ENCODE measurements around the gene WSCD1.

WSCD1 gene

DNA sequence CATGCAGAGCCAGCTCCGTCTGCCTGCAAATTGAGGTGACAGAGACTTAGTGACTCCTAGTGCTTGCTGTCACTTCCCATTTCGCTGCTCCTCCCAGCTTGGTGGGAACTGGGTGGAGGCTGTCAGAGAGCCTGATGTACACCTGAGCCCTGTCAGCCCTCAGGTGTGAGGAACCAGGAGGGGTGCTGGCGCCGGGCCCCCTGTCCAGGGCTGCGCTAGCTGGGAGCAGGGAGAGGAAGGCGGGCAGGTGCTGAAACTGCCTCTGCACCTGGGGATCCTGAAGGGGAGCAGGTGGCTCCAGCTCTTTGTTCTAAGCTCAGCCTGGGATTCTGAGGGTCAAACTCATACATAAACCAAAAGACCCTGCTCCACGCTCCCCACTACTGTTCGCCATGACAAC, 10.8 kb upstream of the WSCD1 start:
- DNase-seq (ENCODE audit: low read depth, low spot score), result no peak

DNA sequence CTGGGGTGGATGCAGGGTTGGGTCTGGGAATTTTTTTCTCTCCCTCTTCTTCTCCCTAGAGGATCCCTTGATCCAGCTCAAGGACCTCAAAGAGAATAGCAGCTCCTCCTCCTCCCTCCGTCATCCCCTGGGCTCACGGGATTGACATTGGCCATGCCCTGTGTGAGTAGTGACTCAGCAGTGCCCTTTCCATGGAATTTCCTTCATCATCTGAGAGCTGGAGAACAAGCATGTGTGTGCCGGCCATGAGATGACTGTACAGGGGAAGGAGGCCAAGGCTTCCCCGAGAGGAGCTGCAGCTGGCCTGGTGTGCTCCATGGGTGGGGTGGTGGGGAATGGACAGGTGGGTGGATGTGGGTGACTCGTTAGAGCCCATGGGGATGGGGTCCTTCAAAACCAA, 8.9 kb upstream of the WSCD1 start:
- peak; percentile 88 for DNase-seq (ENCODE audit: low read depth, low spot score)

DNA sequence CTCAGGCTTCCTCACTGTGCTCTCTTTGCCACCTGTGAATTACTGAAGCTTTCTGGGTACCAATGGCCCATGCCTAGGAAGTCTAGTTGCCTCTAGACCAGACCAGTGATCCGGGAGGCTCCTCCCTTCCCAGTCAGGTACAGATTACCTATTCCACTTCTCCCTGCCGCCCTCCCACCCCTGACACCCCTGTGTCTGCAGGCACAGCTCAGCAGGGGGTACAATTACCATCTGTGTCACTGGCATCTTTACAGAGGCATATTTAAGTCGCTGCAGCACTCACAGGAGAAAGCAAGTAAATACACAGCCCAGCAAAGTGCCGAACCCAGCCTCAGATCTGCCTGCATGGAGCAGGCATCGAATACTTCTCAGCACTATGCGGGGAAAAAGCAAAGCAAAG, 5.3 kb upstream of the WSCD1 start:
- no peak for DNase-seq (ENCODE audit: low read depth, low spot score)

DNA sequence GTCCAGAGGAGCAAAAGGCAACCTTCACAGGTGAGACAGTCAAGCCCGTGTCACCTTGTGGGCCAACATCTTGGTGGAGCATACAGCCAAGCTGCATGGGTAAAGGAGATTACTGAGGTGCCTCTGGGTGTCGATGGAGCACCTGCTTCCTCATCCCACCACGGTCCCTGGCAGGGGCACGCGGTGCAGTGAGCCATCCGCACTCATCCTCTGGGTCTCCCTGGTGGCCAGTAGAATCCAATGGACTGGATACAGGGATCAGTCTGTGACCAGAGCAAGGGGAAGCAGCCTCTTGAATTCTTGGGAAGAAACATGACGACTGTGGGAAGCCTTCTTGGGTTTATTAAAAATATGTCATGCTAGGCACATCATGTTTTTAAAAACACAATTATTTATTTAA, 4.8 kb upstream of the WSCD1 start:
- DNase-seq (ENCODE audit: low read depth, low spot score), result no peak

DNA sequence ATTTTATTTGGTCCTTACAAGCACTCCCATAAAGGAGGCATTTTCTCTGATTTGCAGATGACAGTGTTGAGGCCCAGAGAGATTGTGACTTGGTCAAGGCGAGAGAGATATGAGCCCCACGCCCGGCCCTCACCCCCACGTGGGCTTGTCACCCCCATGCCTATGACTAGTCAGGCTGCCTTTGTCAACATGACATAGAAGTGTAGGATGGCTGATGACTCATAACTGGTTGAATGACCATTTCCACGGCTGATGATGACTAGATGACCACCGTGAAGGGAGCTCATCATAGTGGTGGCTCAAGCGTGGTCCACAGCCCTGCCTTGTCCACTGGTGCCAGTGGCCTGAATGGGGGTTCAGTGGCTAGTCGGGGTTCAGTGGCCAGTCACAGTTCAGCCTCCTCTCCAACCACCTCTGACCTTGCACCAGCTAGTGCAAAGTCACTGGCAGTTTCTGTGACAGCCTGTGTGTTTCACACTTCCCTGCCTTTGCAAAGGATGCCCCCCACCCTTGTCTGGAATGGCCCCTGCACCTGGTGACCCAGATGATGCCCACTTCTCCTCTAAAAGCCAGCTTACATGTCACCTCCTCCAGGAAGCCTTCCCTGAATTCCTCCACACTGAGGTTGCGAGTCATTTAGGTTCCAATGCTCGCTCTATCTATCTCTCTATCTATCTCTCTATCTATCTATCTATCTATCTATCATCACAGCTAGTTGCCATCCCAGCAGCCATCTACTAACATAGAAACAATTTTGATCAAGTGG, 3.8 kb upstream of the WSCD1 start:
- peak; percentile 35 for DNase-seq (ENCODE audit: low read depth, low spot score)

DNA sequence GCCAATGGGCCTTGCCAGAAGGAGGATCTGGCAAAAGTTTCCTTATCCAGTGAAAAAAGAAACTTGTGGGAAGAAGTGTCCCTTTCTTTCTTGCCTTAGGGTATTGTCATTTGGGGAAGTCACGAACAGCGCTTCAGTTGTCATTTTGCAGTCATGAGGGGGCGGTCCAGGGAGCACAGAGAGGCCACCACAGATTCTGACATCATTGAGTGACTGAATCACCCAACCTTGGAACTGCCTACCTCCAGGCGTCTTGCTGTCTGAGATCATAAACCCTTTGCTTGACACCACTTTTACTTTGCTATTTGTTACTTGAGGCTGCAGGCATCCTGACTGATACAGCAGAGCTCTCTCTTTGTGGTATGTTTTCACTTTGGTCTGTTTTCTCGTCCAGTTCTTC, 3.1 kb upstream of the WSCD1 start:
- no peak for DNase-seq (ENCODE audit: low read depth, low spot score)

DNA sequence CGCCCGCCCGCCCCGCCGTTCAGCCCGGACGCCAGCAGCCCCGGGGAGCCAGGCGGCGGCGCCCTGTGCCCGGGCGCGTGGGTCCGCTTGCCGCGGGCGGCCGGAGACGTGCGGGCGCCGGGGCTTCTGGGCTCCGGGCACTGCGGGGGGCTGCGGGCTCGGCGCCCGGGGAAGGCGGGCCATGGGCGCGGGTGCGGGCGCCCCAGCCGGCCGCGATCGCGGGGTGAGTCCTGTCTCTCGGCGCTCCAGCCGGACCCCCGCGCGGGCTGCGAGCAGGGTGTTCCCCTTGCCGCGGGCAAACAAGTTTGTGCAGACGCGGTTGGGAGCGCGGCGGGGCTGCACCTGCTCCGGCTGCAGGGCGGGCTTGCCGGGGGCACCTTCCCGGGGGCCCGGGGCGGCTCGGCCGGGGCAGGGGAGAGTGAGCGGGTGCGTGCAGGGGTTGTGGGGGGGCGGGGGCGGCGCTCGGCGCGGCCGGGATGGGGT, 292 bp downstream of the WSCD1 start:
- no peak for DNase-seq (ENCODE audit: low read depth, low spot score)

DNA sequence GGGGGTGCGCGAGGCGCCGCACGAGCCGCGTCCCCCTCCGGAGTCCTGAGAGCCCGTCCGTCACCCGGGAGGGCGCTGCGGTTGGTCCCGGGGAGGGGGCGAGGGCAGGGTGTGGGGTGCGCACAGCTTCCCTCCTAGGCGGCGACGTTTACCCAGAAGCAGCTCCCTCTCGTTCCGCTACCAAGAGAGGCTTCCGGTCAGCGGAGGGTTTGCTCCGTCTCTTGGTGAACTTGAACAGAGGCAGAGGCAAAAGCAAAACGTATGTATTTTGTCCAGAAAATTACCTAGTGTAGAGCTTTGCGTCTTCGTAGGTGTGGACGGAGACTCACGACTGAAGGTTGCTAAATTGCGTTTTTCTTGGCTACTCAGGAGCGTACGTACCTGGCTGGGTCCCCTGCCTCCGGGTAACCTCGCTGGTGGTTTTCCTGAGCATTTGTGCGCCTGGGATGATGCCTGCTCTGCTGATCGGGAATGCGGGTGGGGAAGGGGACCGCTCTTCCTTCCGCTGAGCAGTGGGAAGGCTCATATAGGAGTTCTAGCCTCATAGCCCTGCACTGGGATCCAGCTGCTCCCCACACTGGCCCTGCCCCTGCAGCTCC, 833 bp downstream of the WSCD1 start:
- DNase-seq (ENCODE audit: low read depth, low spot score), result peak; percentile 59

DNA sequence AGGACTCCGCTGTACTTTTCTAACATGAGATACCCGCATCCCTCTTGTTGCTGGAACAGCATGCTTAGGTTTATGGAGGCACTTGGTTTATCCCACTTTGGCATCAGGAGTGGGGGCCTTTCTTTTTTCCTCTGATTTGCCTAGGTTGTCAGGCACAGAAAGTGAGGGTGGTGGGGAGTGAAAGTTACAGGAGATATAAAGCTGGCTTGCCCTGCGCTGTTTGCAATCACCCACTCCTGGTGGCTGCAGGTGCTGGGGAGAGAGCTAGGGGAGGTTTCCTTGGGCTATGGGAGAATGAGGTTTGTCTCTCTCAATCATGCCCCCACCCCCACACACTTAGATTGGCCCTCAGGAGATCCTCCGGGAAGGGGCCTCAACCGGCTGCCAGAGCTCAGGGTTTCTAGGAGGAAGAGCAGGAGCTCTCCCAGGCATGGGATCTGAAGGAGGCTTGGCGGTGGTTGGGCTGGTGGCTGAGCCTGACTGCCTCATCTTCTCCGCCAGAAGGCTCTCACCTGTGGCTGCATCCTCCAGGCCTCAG, 1.4 kb downstream of the WSCD1 start:
- DNase-seq (ENCODE audit: low read depth, low spot score), result no peak

DNA sequence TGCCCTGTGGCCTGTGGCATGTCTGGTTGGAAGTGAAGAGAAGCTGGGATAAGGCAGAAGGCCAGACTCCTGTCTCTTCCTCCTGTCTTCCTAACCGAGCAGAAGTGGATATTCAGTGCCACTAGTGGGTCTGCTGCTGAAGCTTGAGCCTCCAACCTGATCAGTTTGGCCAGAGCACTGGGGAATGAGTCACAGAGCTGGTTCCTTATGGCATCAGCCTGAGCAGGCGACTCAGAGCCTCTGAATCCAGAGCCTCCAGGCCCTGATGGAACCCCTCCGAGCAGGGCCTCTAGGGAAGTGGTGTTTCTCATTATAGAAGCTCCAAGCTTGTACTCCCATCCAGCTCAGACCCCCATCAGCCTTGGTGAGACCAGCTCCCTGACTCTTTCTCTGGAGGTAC, 2.0 kb downstream of the WSCD1 start:
- no peak for DNase-seq (ENCODE audit: low read depth, low spot score)

DNA sequence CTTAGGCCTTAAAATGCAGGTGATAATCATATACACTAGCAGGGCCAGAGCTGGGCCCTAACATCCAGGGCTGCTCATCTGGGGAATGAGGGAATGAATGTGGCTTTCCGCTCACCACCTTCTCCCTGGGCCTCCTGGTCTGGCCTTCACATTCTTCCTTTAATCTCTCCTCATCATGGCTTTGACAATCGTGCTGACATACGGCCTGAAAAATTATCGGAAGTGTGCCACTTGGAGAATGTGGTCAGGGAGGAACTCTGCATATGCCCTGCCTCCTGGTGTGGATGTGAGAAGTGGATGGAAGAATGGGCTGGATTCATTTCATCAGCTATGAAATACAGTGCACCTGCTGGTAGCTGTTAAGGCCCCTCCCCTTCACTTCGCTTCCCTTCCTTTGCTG, 2.4 kb downstream of the WSCD1 start:
- no peak for DNase-seq (ENCODE audit: low read depth, low spot score)

DNA sequence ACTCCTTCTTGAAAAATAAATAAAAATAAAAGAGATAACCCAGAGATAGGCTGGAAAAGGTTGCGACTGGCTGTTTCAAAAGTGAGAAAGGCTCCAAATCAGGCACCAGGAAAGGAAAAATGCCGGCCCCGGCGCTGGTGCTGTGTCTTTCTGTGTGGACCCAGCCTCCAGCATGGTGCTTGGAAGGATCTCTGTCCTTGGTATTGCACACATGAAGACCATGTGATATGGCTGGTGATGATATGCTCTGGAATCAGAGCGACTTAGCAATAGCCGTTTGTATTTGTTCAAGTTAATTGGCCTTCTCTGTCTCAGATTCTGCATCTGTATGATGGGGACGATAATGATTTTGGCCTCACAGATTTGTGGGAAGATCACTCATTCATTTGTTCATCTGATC, 3.4 kb downstream of the WSCD1 start:
- DNase-seq (ENCODE audit: low read depth, low spot score), result no peak

DNA sequence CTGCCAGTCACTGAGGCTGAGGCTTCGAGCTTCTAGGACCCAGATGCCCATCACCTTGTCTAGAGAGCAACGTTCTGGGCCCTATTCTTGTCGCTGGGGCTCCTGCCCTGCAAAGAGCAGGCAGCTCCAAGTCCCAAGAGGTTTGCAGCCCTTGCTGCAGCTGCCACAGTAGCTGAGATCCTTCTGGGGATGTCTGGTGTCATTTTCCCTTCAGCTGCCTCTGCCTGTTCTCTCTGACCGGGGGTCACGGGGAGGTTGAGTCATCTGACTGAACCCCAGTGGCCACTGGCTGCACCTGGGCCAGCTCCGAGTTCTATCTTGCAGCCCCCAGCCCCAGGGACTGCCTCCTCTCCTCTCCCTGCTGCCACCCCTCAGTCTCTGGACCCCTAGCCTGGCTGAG, 4.9 kb downstream of the WSCD1 start:
- no peak for DNase-seq (ENCODE audit: low read depth, low spot score)

DNA sequence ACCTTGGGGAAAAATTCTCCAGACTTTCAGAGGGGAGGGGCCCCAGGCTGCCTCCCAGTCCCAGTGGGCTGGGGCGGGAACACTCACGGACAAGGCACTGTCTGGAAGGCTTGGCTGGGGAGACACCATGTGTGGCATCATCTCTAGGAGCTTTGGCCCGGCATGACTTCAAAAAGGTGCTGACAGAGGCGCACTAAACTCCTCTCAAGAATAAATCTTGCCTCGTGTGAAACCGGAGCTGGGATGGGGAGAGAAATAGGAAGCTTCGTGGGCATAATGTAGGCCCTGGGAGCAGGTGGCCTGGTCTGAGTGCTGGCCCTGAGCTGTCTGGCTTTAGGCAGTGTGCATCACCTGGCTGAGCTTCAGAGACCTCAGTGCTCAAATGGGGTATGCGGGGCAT, 5.7 kb downstream of the WSCD1 start:
- no peak for DNase-seq (ENCODE audit: low read depth, low spot score)

DNA sequence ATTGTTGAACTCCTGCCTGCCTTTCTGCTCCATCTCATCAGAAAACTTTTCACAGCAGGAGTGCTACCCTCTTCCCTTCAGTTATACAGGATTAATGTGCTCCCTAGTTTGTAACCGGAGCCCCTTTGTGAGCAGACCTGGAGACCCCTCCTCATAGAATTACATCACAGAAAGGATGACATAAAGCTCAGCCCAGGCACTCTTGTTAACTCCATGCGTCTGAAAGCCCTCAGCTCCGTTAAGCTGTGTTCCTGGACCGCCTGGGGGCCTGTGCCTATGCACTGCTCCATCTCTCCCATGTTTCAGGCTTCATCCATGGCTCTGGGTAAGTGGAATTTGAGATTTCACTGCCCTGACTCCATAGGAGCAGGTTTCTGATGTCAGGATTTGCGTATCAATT, 7.6 kb downstream of the WSCD1 start:
- DNase-seq (ENCODE audit: low read depth, low spot score), result no peak

DNA sequence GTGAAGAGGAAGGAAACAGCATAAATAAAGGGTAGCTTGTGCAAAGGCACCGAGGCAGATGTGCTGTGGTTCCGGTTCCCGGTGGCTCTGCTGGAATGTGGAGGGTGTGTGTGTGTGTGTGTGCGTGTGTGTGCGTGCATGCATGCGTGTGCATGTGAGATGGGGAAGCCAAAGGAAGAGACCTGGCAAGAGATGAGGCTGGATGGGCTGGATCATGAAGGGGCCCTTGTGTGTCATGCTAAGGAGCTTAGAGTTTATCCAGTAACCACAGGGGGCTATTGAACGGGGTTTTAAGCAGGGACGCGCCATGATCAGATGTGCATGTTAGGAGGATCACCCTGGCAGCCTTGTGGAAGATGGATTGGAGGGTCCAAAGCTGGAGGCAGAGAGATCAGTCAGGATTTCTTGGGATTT, 8.3 kb downstream of the WSCD1 start:
- DNase-seq (ENCODE audit: low read depth, low spot score), result peak; percentile 21

DNA sequence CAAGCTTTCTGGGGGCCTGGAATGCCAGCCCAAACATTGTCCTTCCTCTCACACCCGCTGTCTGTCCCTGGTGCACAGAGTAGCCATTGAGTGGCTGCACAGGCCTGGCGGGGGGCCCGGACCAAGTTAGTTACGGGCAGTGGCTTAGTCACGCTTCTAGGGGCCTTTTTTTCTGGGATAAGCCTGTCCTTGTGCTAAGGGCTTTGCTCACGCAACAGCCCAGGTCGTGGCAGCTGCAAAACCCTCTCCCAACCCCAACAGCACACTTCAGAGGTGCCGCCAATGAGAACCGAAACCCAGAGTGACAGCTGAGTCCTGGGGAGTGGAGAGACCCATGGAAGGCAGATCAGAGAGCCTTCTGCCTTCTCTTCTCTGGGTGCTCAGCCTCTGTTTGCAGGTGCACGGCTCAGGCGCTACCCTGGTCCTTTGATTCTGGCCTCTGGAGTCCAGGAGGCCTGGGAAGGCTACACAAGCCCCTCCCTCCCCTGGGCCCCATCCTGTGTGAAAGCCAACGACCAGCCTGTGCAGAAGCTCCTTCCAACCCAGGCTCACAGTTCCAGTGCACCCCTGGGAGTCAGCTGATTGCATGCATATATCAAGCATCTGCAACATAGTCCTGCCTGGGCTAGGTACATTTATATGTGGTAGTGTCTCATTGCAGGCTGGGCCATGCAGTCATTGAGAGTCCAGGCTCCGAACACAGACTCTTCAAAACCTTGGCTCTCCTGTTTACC, 9.1 kb downstream of the WSCD1 start:
- peak; percentile 78 for DNase-seq (ENCODE audit: low read depth, low spot score)

DNA sequence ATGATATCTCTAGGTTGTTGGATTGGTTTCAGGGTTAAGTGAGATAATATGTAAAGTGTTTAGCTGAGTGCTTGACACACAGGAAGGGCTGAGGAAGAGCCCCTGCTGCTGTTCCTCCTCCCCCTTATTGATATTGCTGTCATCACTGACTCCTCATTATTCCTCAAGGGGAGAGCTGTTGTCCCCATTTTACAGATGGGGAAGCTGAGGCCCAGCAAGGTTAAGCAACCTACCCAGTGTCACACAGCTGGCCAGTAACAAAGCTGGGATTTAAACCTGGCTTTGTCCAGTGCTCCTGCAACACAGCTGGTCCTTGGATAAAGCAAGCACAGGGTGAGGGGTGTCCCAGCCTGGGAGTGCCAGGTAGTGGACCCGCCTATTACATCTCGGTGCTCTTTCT, 9.8 kb downstream of the WSCD1 start:
- no peak for DNase-seq (ENCODE audit: low read depth, low spot score)

DNA sequence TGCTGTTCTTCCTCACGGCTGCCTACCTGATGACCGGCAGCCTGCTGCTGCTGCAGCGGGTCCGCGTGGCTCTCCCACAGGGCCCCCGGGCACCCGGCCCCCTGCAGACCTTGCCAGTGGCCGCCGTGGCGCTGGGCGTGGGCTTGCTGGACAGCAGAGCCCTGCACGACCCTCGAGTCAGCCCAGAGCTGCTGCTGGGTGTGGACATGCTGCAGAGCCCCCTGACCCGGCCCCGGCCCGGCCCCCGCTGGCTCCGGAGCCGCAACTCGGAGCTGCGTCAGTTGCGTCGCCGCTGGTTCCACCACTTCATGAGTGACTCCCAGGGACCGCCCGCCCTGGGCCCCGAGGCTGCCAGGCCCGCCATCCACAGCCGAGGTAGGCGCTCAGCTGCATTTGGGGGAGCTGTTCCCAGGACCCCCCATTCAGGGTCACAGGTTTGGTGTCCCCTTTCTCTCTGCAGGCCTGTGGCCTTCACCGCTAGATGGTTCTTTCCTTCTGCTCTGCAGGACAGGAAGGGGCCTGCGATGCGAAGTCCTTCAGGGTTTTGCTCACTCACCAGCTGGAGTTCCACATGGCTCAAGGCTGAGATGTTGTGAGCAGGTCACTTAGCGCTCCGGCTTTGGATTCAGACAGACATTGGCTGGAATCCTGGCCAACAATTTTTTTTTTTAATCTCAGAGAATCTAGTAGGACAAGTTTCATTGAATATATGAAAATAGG, 10.7 kb downstream of the WSCD1 start:
- DNase-seq (ENCODE audit: low read depth, low spot score), result no peak

DNA sequence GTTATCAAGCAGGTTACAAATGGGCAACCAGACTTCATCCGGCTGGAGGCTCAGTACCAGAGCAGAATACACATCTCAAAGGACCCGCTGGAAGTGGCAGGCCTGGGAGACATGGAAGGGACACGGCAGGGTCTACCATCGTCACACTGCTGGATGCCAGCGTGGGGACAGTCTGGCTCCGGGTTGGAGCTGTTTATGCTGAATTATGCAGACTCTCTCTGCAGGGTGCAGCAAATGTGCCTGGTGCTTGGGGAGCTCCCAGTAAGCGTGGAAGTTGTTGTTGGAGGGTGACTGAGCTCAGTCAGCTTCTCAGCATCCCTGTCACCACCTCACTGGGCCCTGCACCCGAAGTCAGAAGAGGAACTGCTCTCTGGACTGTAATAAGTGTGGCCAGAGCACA, 12.2 kb downstream of the WSCD1 start:
- DNase-seq (ENCODE audit: low read depth, low spot score), result no peak

DNA sequence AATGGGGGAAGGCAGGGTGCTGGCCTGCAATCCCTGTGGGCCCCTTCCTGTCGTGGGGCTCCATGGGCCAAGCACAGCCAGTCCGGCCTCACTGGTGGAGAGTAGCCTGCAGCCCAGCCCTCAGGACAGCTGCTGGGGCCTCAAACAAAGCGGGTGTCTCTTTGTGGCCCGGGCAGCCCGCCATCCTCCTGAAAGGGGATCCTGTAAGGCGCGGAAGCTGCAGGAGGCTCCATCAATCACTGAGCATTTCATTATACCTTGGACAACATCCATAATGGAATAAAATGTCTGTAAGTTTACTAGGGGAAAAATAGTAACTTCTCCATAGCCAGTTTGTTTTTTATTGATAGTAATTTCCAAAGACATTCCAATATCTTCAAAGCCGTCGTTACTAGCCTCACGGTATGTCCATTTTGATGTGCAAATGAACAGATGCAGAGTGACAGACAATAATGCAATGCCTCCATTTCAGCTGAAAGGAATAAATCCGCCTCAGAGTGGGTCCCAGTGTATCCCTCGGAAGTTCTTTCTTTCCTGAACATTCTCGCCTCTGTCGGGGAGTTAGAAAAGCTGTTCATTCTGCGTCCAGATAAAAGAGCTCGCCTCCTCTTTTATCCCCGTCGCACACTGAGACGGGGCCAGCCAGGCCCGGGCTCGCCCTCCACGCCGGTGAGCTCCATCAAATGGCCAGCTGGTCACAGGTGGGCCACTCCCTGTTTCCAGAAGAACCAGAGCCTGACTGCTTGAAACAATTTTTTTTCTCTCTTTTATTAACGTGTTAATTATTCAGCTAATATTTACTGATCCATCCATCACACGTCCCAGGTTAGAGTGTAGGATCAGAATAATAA, 14.4 kb downstream of the WSCD1 start:
- DNase-seq (ENCODE audit: low read depth, low spot score), result peak; percentile 23
